SK-N-MC (cell line): Measurements from ENCODE around the gene HBA2.

Source experiments
- DNase-seq: peaks from one replicate; pipeline ENCODE4 v3.0.0-alpha.2; 2011; ENCODE audit warnings: low read depth, low spot score
- H3K27ac ChIP-seq: fragments of 200-600 bp; sonication (generic); 2 replicates; pipeline ENCODE4 v1.5.1; 2016; ENCODE audit warnings: mixed run types
- H3K36me3 ChIP-seq: fragments of 200-600 bp; sonication (generic); 2 replicates; pipeline ENCODE4 v1.6.1; 2017; ENCODE audit warnings: antibody characterized with exemption, low read length, mixed read lengths; ENCODE audit not compliant: insufficient read depth
- H3K4me3 ChIP-seq: fragments of 200-600 bp; sonication (generic); 2 replicates; pipeline ENCODE4 v1.5.1; 2016
- H3K9ac ChIP-seq: fragments of 200-600 bp; sonication (generic); 2 replicates; pipeline ENCODE4 v1.8.0; 2017; ENCODE audit warnings: mixed run types, mixed read lengths; ENCODE audit not compliant: insufficient read length
- H3K9me3 ChIP-seq: fragments of 200-600 bp; sonication (generic); 2 replicates; pipeline ENCODE4 v1.6.1; 2017; ENCODE audit warnings: low read depth, mild to moderate bottlenecking, antibody characterized with exemption, low read length, moderate library complexity, mixed read lengths
- EZH2 ChIP-seq: fragments of 200-600 bp; sonication (generic); IDR thresholded peaks from one replicate; pipeline ENCODE4 v1.6.1; 2017; ENCODE audit warnings: antibody characterized with exemption
- FOXP2 ChIP-seq: optimal IDR thresholded peaks from 2 replicates; pipeline ENCODE3; 2011; ENCODE audit warnings: mild to moderate bottlenecking, moderate library complexity; ENCODE audit not compliant: insufficient read depth; ENCODE audit errors: extremely low read length, control extremely low read depth
- POLR2AphosphoS5 ChIP-seq: IDR thresholded peaks from 2 replicates; pipeline ENCODE4 v1.6.1; 2012; ENCODE audit warnings: mild to moderate bottlenecking, low read depth, low read length, borderline replicate concordance

The HBA2 gene

DNA sequence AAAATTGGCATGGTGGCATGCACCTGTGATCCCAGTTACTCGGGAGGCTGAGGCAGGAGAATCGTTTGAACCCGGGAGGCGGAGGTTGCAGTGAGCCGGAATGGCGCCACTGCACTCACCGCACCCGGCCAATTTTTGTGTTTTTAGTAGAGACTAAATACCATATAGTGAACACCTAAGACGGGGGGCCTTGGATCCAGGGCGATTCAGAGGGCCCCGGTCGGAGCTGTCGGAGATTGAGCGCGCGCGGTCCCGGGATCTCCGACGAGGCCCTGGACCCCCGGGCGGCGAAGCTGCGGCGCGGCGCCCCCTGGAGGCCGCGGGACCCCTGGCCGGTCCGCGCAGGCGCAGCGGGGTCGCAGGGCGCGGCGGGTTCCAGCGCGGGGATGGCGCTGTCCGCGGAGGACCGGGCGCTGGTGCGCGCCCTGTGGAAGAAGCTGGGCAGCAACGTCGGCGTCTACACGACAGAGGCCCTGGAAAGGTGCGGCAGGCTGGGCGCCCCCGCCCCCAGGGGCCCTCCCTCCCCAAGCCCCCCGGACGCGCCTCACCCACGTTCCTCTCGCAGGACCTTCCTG, 7.5 kb downstream of the HBA2 start, which contains the start of gene HBQ1:
Gene HBQ1, plus strand, starts transcription at position 359 of the 575 bp plus-strand sequence. Its CDS starts 28 bp downstream, at position 387.
- no peak for TF ChIP-seq FOXP2
- no peak for TF ChIP-seq EZH2
- DNase-seq = no peak
- Histone ChIP-seq H3K9me3 (no peaks in the 10 kb centered on the region), H3K4me3 (peak within 1 kb of the TSS; percentile 81), H3K36me3 (no peaks in the 10 kb centered on the region), H3K9ac (peak within 1 kb of the TSS; percentile 51), H3K27ac (no peak within 1 kb of the TSS)

DNA sequence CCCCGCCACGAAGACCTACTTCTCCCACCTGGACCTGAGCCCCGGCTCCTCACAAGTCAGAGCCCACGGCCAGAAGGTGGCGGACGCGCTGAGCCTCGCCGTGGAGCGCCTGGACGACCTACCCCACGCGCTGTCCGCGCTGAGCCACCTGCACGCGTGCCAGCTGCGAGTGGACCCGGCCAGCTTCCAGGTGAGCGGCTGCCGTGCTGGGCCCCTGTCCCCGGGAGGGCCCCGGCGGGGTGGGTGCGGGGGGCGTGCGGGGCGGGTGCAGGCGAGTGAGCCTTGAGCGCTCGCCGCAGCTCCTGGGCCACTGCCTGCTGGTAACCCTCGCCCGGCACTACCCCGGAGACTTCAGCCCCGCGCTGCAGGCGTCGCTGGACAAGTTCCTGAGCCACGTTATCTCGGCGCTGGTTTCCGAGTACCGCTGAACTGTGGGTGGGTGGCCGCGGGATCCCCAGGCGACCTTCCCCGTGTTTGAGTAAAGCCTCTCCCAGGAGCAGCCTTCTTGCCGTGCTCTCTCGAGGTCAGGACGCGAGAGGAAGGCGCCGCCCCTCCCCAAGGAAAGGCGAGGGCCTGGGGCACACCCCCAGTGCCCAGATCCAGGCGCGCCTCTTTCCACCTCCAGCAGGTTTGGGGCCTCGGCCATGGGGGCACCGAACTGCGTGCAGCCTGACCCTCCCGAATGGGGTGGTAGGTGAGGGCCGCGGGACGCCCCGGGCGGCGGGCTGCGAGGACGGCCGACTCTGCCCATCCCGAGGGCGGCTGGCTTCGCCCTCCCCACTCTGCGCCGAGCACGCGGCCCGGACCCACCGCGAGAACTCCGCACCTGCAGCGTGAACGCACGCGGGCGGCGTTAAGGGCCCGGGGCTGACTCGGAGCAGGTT, 8.2 kb downstream of the HBA2 start:
- no peaks in the 10 kb centered on the region for H3K9me3 ChIP-seq
- TF ChIP-seq POLR2AphosphoS5 = no peak
- TF ChIP-seq FOXP2 = no peak
- TF ChIP-seq EZH2 = no peak
- H3K9ac ChIP-seq = peak overlapping the region; percentile 51
- no peak for DNase-seq
- peak overlapping the region; percentile 81 for H3K4me3 ChIP-seq
- H3K27ac ChIP-seq = no peak overlapping the region
- H3K36me3 ChIP-seq = no peaks in the 10 kb centered on the region

DNA sequence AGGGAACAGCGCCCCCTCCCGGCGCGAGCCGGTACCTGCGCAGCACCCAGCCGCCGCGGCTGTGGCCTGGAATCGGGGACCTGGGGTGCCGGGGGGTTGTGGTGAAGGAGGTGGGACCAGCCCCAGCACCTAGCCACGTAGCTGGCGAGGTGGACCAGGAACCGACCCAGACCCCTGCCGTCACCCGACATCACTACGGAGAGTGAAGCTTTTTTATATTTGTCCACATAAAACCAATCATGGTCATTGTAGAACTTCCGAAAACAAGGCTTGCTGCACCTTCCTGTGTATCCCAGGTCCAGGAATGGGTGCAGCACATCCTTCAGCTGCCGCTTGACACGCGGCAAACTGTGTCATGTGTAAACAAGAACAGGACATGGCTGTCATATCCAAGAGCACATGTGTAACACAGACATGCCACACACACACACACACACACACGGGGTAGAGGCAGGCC, 8.9 kb downstream of the HBA2 start:
- no peak overlapping the region for H3K9ac ChIP-seq
- no peak overlapping the region for H3K4me3 ChIP-seq
- H3K27ac ChIP-seq = no peak overlapping the region
- TF ChIP-seq POLR2AphosphoS5 (0 out of 2 replicates have a peak, but pooled peaks have one; percentile 57), EZH2 (no peak), FOXP2 (no peak)
- H3K36me3 ChIP-seq = no peaks in the 10 kb centered on the region
- no peak for DNase-seq
- H3K9me3 ChIP-seq = no peaks in the 10 kb centered on the region

- no peaks in the 10 kb centered on the region for H3K9me3 ChIP-seq
- TF ChIP-seq POLR2AphosphoS5 (peak; percentile 37; the same call in 1 of the 2 replicates), EZH2 (no peak), FOXP2 (no peak)
- no peak overlapping the region for H3K9ac ChIP-seq
- H3K36me3 ChIP-seq = peaks cover 8% of the 10 kb centered on the region; the same call in 1 of the 2 replicates
- DNase-seq = no peak
- H3K27ac ChIP-seq = no peak overlapping the region
- H3K4me3 ChIP-seq = no peak overlapping the region
Measured at GRCh38 chr16:183005-183404, 10.3 kb downstream of the HBA2 start.

GRCh38 chr16:185213-185612, 12.5 kb downstream of the HBA2 start:
- Histone ChIP-seq H3K9me3 (no peaks in the 10 kb centered on the region), H3K4me3 (no peak overlapping the region), H3K36me3 (peaks cover 27% of the 10 kb centered on the region), H3K9ac (no peak overlapping the region), H3K27ac (0 out of 2 replicates have a peak overlapping the region, but pooled peaks have one; percentile 36)
- no peak for TF ChIP-seq FOXP2
- TF ChIP-seq POLR2AphosphoS5 = no peak
- TF ChIP-seq EZH2 = no peak
- no peak for DNase-seq

DNA sequence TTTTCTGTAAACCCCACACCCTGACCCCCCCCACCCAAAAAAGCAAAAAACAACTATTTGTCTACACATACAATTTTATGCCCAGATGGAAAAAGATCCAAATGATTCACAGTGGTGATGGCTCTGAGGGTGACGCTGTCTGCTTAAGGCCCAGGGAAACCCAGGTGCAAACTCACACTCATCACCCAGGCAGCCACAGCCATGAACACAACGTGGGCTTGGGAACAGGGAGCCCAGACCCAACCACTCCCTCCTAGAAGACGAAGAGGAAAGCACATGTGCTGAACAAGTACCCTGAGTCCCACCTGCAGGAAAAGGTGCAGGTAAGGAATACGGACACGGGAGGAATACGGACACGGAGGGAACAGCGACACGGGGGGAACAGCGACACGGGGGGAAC, 13.0 kb downstream of the HBA2 start:
- Histone ChIP-seq H3K27ac (no peak overlapping the region), H3K36me3 (peaks cover 32% of the 10 kb centered on the region), H3K9me3 (no peaks in the 10 kb centered on the region), H3K4me3 (no peak overlapping the region), H3K9ac (no peak overlapping the region)
- no peak for DNase-seq
- TF ChIP-seq POLR2AphosphoS5 (no peak), FOXP2 (no peak), EZH2 (no peak)

- H3K9me3 ChIP-seq = no peaks in the 10 kb centered on the region
- H3K4me3 ChIP-seq = no peak overlapping the region
- DNase-seq = no peak
- no peak for TF ChIP-seq EZH2
- no peak for TF ChIP-seq FOXP2
- no peak for TF ChIP-seq POLR2AphosphoS5
- H3K27ac ChIP-seq = no peak overlapping the region; the same call in 1 of the 2 replicates
- H3K36me3 ChIP-seq = peaks cover 48% of the 10 kb centered on the region
- H3K9ac ChIP-seq = no peak overlapping the region
Measured at GRCh38 chr16:187330-187729, 14.7 kb downstream of the HBA2 start.

DNA sequence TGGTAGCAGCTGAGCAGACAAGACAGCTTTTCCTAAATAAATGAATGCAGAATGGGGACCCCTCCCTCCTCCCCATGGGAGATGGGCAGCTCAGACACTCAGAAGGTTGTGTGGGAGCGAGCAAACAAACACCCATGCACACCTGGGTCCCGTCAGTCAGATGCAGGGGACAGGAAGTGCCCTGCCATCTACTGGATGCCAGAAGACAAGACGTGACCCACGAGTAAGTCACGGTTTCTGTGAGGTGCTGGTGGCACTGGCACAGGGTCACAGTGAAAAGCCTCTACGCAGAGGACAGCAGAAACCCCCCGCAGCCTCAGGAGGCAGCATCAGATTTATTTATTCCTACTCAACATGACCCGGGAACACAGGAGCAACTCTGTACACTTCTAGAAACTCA, 16.0 kb downstream of the HBA2 start:
- no peak overlapping the region for H3K9ac ChIP-seq
- DNase-seq = no peak
- no peak overlapping the region for H3K4me3 ChIP-seq
- no peaks in the 10 kb centered on the region for H3K9me3 ChIP-seq
- H3K36me3 ChIP-seq = peaks cover 61% of the 10 kb centered on the region
- no peak overlapping the region for H3K27ac ChIP-seq
- TF ChIP-seq FOXP2 = no peak
- no peak for TF ChIP-seq POLR2AphosphoS5
- TF ChIP-seq EZH2 = no peak
